CD14-positive monocyte (primary cell): Measurements from ENCODE around the gene PDE4D. TPM values are rescaled to one million over a fixed set of nuclear protein-coding genes. Genes with fewer than 3 reads are reported as not detected.

Source experiments
- DNase-seq, 3 donors: peaks; one replicate each; pipeline ENCODE4 v3.0.0-alpha.2; 2011 to 2022
- H2AFZ ChIP-seq: 2 replicates; pipeline ENCODE4 v1.6.0; 2012; ENCODE audit warnings: mild to moderate bottlenecking, low read depth, low read length, inconsistent platforms; ENCODE audit not compliant: insufficient read depth, poor library complexity, severe bottlenecking
- H3K27ac ChIP-seq, 2 donors: 1 replicate in 1 of 2; 2 replicates in 1 of 2; pipeline ENCODE4 v1.5.1; 2012 to 2013; ENCODE audit warnings: low read length in 2 of 2, control low read depth in 1 of 2, inconsistent platforms in 1 of 2, low read depth in 1 of 2, mild to moderate bottlenecking in 1 of 2
- H3K27me3 ChIP-seq, 2 donors: one replicate each; pipeline versions ENCODE4 v1.6.0 to v1.6.1; 2011 to 2013; ENCODE audit warnings: low read length in 2 of 2; ENCODE audit not compliant: control insufficient read depth in 2 of 2, insufficient read depth in 2 of 2
- H3K36me3 ChIP-seq, 2 donors: replicated peaks in 1 of 2; 1 replicate in 1 of 2; 2 replicates in 1 of 2; pipeline versions ENCODE4 v1.5.1 to v1.6.1; 2012 to 2013; ENCODE audit warnings: low read length in 2 of 2, control low read depth in 1 of 2, inconsistent platforms in 1 of 2, mild to moderate bottlenecking in 1 of 2; ENCODE audit not compliant: insufficient read depth in 2 of 2, control insufficient read depth in 1 of 2
- H3K4me1 ChIP-seq, 2 donors: 1 replicate in 1 of 2; 2 replicates in 1 of 2; pipeline versions ENCODE4 v1.5.1 to v1.6.1; 2012 to 2013; ENCODE audit warnings: low read length in 2 of 2, control low read depth in 1 of 2, inconsistent platforms in 1 of 2, mild to moderate bottlenecking in 1 of 2, moderate library complexity in 1 of 2; ENCODE audit not compliant: insufficient read depth in 2 of 2, control insufficient read depth in 1 of 2
- H3K4me2 ChIP-seq: replicated peaks from 2 replicates; pipeline ENCODE3; 2012; ENCODE audit warnings: low read length, moderate library complexity, mild to moderate bottlenecking; ENCODE audit not compliant: poor library complexity, severe bottlenecking; ENCODE audit errors: extremely low read depth
- H3K4me3 ChIP-seq, 3 experiments: fragments of 200-600 bp in 1 of 3; sonication (generic) in 1 of 3; replicated peaks in 1 of 3; 1 replicate in 2 of 3; 2 replicates in 1 of 3; pipeline ENCODE4 v1.5.1; 2011 to 2013; ENCODE audit warnings: low read length in 3 of 3, mild to moderate bottlenecking in 3 of 3, control low read depth in 2 of 3, low read depth in 2 of 3, inconsistent platforms in 1 of 3, moderate library complexity in 1 of 3
- H3K79me2 ChIP-seq: 2 replicates; pipeline ENCODE4 v1.6.0; 2012; ENCODE audit warnings: mild to moderate bottlenecking, control low read depth, inconsistent platforms, low read length, moderate library complexity; ENCODE audit not compliant: insufficient read depth
- H3K9ac ChIP-seq: 2 replicates; pipeline ENCODE4 v1.6.0; 2017; ENCODE audit warnings: low read length, mild to moderate bottlenecking; ENCODE audit not compliant: insufficient read depth, poor library complexity, severe bottlenecking
- H3K9me3 ChIP-seq, 2 donors: replicated peaks in 1 of 2; 1 replicate in 1 of 2; 2 replicates in 1 of 2; pipeline versions ENCODE4 v1.5.1 to v1.6.1; 2012 to 2013; ENCODE audit warnings: low read length in 2 of 2, control low read depth in 1 of 2; ENCODE audit not compliant: control insufficient read depth in 1 of 2, insufficient read depth in 1 of 2
- H4K20me1 ChIP-seq: 2 replicates; pipeline ENCODE4 v1.6.0; 2012; ENCODE audit warnings: mild to moderate bottlenecking, low read length, control low read depth, moderate library complexity; ENCODE audit not compliant: insufficient read depth
- H3K27ac Mint-ChIP-seq, 7 donors: one replicate each; pipeline ENCODE4 v1.8.0; 2020; ENCODE audit warnings: mild to moderate bottlenecking in 7 of 7, mixed read lengths in 7 of 7, moderate library complexity in 6 of 7, inconsistent platforms in 2 of 7
- H3K27me3 Mint-ChIP-seq, 3 donors: one replicate each; pipeline ENCODE4 v1.8.0; 2021 to 2022; ENCODE audit warnings: low read depth in 3 of 3, mild to moderate bottlenecking in 3 of 3, mixed read lengths in 3 of 3, moderate library complexity in 3 of 3, inconsistent platforms in 1 of 3
- H3K36me3 Mint-ChIP-seq, 2 donors: one replicate each; pipeline ENCODE4 v1.8.0; 2020; ENCODE audit warnings: mixed read lengths in 2 of 2, inconsistent platforms in 1 of 2, mild to moderate bottlenecking in 1 of 2
- H3K4me1 Mint-ChIP-seq: one replicate; pipeline ENCODE4 v1.8.0; 2020; ENCODE audit warnings: mild to moderate bottlenecking, mixed read lengths
- H3K4me3 Mint-ChIP-seq, 2 donors: one replicate each; pipeline ENCODE4 v1.8.0; 2020; ENCODE audit warnings: mild to moderate bottlenecking in 2 of 2, mixed read lengths in 2 of 2, moderate library complexity in 1 of 2
- H3K9me3 Mint-ChIP-seq, 7 donors: one replicate each; pipeline ENCODE4 v1.8.0; 2020 to 2022; ENCODE audit warnings: mixed read lengths in 7 of 7, mild to moderate bottlenecking in 6 of 7, moderate library complexity in 6 of 7, inconsistent platforms in 2 of 7
- WGBS: methylation state at CpG from one replicate; pipeline ENCODE4 v1.1.5; 2013; ENCODE audit warnings: missing lambda C conversion rate; ENCODE audit not compliant: insufficient coverage; 5-methylcytosine and 5-hydroxymethylcytosine counted together
- intact Hi-C, 2 donors: fragments of 100-400 bp; cut with micrococcal nuclease; formaldehyde crosslinking; loops; one replicate each; pipeline versions ENCODE4 v1.15.0 to v1.15.1; 2023
- polyA plus RNA-seq, 3 donors: library from polyadenylated mRNA; depleted of rRNA in 1 of 3; unstranded in 2 of 3; stranded (reverse) in 1 of 3; fragments of 300-500 nt in 2 of 3; fragments of >200 nt in 1 of 3; fragmentation: Illumina TruSeq in 2 of 3; gene quantifications; 1 replicate in 2 of 3; 2 replicates in 1 of 3; pipeline ENCODE4 v1.2.3, GENCODE V29; 2012 to 2021
- TF ChIP-seq, protein P1 (sequence below): fragments of 200-600 bp; IDR thresholded peaks from one replicate; pipeline ENCODE4 v1.8.0; 2022; ENCODE audit warnings: antibody characterized with exemption, mild to moderate bottlenecking

PDE4D gene
- polyA plus RNA-seq, 3 donors: 1.9 to 3.4 (median 2.8) TPM

DNA sequence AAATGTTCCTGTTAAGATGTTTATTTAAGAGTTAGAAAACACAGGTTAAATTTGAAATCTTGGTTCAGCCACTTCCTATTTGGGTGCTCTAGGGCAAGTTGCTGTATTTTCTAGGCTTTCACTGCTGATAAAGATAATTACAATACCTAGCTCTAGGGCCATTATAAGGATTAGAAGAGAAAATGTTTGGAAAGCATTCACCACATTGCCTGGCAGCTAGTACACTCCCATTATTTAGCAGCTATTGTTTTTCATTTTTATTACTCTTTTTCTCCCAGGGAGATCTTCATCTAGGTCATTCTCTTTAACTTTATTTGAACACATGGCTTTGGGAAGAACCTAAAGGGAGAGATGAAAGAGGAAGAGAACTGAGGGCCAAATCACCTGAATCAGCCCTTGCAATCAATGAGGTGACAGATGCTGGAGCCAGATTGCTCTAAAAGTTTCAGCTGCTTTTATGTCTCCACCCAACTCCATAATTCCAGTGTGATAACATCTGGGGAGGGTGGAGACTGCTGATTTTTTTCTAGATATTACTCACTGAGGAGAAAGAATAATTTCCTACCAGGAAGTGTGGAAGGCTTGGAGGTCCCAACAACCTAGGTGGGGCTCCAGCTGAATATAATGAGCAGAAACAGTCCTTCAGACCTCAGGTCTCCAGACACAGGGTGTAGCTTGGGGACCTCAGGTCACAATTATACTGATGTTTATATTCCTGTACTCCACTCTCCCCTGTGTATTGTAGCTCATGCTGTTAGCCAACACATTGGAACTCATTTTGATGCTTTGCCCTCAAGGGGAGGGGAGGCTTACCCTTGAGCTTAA lies 670.6 kb downstream of the PDE4D start:
- no peaks in the 10 kb centered on the region for H3K36me3 ChIP-seq
- TF ChIP-seq, protein P1, sequence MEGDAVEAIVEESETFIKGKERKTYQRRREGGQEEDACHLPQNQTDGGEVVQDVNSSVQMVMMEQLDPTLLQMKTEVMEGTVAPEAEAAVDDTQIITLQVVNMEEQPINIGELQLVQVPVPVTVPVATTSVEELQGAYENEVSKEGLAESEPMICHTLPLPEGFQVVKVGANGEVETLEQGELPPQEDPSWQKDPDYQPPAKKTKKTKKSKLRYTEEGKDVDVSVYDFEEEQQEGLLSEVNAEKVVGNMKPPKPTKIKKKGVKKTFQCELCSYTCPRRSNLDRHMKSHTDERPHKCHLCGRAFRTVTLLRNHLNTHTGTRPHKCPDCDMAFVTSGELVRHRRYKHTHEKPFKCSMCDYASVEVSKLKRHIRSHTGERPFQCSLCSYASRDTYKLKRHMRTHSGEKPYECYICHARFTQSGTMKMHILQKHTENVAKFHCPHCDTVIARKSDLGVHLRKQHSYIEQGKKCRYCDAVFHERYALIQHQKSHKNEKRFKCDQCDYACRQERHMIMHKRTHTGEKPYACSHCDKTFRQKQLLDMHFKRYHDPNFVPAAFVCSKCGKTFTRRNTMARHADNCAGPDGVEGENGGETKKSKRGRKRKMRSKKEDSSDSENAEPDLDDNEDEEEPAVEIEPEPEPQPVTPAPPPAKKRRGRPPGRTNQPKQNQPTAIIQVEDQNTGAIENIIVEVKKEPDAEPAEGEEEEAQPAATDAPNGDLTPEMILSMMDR: no peak
- no peak overlapping the region for H2AFZ ChIP-seq

GRCh38 chr5:59221769-59222168 lies 671.8 kb downstream of the PDE4D start:
- H3K36me3 ChIP-seq: no peaks in the 10 kb centered on the region
- TF ChIP-seq, protein P1: no peak
- Mint-ChIP-seq H3K4me1 (no peaks in the 10 kb centered on the region), H3K27me3 (peaks cover 0 to under 1% (median 0%) of the 10 kb centered on the region in 3 donors), H3K9me3 (peaks cover 2 to 7% (median 4%) of the 10 kb centered on the region in 7 donors), H3K4me3 (no peak overlapping the region), H3K36me3 (peaks cover 0 to 2% of the 10 kb centered on the region in 2 donors), H3K27ac (no peak overlapping the region)
- H3K4me3 ChIP-seq: no peak overlapping the region
- no peak for DNase-seq
- no peak overlapping the region for H3K27ac ChIP-seq
- H4K20me1 ChIP-seq: no peaks in the 10 kb centered on the region
- intact Hi-C loops: no loop called here
- H3K4me2 ChIP-seq: no peak overlapping the region
- no peak overlapping the region for H2AFZ ChIP-seq
- H3K9ac ChIP-seq: no peak overlapping the region
- no peaks in the 10 kb centered on the region for H3K27me3 ChIP-seq
- no peaks in the 10 kb centered on the region for H3K4me1 ChIP-seq
- no peaks in the 10 kb centered on the region for H3K9me3 ChIP-seq
- 100% methylated on average over 1 of the region's 2 CpGs for WGBS
- no peaks in the 10 kb centered on the region for H3K79me2 ChIP-seq

More for the DNA sequence above, 670.6 kb downstream of the PDE4D start:
- H3K4me1 Mint-ChIP-seq: no peaks in the 10 kb centered on the region
- H3K9ac ChIP-seq: no peak overlapping the region
- H3K4me1 ChIP-seq: no peaks in the 10 kb centered on the region
- DNase-seq: no peak
- H3K9me3 Mint-ChIP-seq: peaks cover 2 to 7% (median 4%) of the 10 kb centered on the region in 7 donors
- intact Hi-C loops: no loop called here
- H3K9me3 ChIP-seq: no peaks in the 10 kb centered on the region
- no peaks in the 10 kb centered on the region for H4K20me1 ChIP-seq
- H3K4me3 Mint-ChIP-seq: no peak overlapping the region
- no peaks in the 10 kb centered on the region for H3K79me2 ChIP-seq
- no peak overlapping the region for H3K4me2 ChIP-seq
- no peak overlapping the region for H3K27ac Mint-ChIP-seq
- no peaks in the 10 kb centered on the region for H3K27me3 Mint-ChIP-seq
- H3K27ac ChIP-seq: no peak overlapping the region
- H3K4me3 ChIP-seq: no peak overlapping the region
- peaks cover 0 to 2% of the 10 kb centered on the region in 2 donors for H3K36me3 Mint-ChIP-seq
- H3K27me3 ChIP-seq: no peaks in the 10 kb centered on the region
